Hippocampal formation (tissue), 2 donors: ENCODE results near the gene RPL26.
"Not testable (repeated sequence)": the region's sequence is repeated elsewhere in the genome, so short reads cannot be mapped to it uniquely, and the experiment has no call there.

Experiments used
- DNase-seq, 2 donors: peaks; one replicate each; lab custom pipeline; 2025; lab: John Stamatoyannopoulos, UW

RPL26 gene

GRCh38 chr17:8366231-8366630 lies 16.8 kb downstream of the RPL26 start:
- no peak for DNase-seq

GRCh38 chr17:8365143-8365542 lies 17.9 kb downstream of the RPL26 start:
- no peak for DNase-seq

- no peak for DNase-seq
These were observed 20.2 kb downstream of the RPL26 start for GRCh38 chr17:8362651-8363332.

- no peak for DNase-seq
These were observed 22.2 kb downstream of the RPL26 start for GRCh38 chr17:8360751-8361150.

GRCh38 chr17:8360260-8360659 lies 22.7 kb downstream of the RPL26 start:
- no peak for DNase-seq

GRCh38 chr17:8359769-8360168 lies 23.2 kb downstream of the RPL26 start:
- DNase-seq, result no peak

GRCh38 chr17:8357910-8358309 lies 25.1 kb downstream of the RPL26 start:
- DNase-seq, result no peak

- no peak for DNase-seq
These were observed 28.8 kb downstream of the RPL26 start for GRCh38 chr17:8354236-8354635.

GRCh38 chr17:8353736-8354135 lies 29.3 kb downstream of the RPL26 start:
- no peak for DNase-seq

- no peak for DNase-seq
These were observed 32.7 kb downstream of the RPL26 start for GRCh38 chr17:8350339-8350738.

- not testable (repeated sequence) for DNase-seq
These were observed 36.0 kb downstream of the RPL26 start for GRCh38 chr17:8347001-8347400.

GRCh38 chr17:8345951-8346665 lies 36.9 kb downstream of the RPL26 start:
- DNase-seq, result no peak

GRCh38 chr17:8345052-8345690 lies 37.8 kb downstream of the RPL26 start:
- DNase-seq, result no peak

GRCh38 chr17:8341456-8341855 lies 41.5 kb downstream of the RPL26 start:
- DNase-seq, result no peak

GRCh38 chr17:8339540-8339939 lies 43.5 kb downstream of the RPL26 start, which contains the start of gene ODF4:
Gene ODF4, plus strand, starts transcription at chr17:8339840. Its CDS starts 212 bp downstream, at chr17:8340052.
- no peak for DNase-seq

GRCh38 chr17:8338753-8339140 lies 44.2 kb downstream of the RPL26 start:
- DNase-seq, result no peak

GRCh38 chr17:8337802-8338752 lies 44.9 kb downstream of the RPL26 start:
- no peak for DNase-seq

GRCh38 chr17:8333281-8333680 lies 49.7 kb downstream of the RPL26 start:
- no peak for DNase-seq

GRCh38 chr17:8332688-8333087 lies 50.3 kb downstream of the RPL26 start:
- DNase-seq, result peak in 1 of 2 donors; percentile 12

GRCh38 chr17:8332128-8332527 lies 50.9 kb downstream of the RPL26 start:
- DNase-seq, result no peak
